ENCODE data around the gene ATP1B1. TPM values are rescaled to one million over a fixed set of nuclear protein-coding genes. Genes with fewer than 3 reads are reported as not detected.

ATP1B1 gene
- total and polyA plus RNA-seq, 2 of the 13 experiments (the other 11 are each of a cell fraction or from before 2014, with no cell fraction given) = 134 to 135 TPM

DNA sequence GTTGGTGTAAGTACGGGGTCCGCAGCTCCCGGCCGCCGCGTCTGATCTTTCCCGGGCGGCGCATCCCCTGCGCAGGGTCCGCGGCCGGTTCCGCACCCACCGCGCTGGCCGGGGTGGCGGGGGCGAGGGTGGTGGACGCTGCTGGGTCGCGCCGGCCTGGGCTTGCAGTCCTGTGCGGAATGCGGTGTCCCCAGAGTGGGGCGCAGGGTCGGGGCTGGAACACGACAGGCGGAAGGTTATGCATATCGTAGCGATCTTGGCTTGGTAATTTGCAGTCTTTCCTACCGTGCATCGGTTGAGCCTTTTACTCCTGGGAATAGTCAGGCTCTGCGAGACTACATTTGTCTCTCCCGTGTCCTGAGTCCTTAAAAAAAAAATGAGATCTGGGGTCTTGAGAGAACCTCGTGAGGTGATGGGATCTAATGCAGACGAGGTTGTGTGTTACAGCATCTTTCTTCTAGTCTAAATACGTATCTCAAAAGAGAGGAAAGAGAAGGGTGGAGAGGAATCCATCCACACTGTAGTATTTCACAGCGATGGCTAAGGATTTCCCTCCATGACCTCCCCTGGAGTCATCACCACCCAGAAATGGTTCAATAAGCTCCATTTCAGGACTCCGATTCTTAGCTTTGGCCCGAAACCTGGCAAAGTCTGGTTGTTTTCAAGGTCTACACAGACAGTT is 572 bp downstream of the ATP1B1 start (continued):
- TF ChIP-seq, protein P1, sequence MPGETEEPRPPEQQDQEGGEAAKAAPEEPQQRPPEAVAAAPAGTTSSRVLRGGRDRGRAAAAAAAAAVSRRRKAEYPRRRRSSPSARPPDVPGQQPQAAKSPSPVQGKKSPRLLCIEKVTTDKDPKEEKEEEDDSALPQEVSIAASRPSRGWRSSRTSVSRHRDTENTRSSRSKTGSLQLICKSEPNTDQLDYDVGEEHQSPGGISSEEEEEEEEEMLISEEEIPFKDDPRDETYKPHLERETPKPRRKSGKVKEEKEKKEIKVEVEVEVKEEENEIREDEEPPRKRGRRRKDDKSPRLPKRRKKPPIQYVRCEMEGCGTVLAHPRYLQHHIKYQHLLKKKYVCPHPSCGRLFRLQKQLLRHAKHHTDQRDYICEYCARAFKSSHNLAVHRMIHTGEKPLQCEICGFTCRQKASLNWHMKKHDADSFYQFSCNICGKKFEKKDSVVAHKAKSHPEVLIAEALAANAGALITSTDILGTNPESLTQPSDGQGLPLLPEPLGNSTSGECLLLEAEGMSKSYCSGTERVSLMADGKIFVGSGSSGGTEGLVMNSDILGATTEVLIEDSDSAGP (CRISPR knock-in tag; IDR thresholded peaks at IDR 0.05; ENCODE audit: borderline replicate concordance) = 0 out of 2 replicates have a peak, but pooled peaks have one; percentile 18
- TF ChIP-seq ZNF101 (CRISPR knock-in tag; IDR thresholded peaks at IDR 0.05; ENCODE audit: borderline replicate concordance, low read depth) (no peak), HMGXB4 (CRISPR knock-in tag; IDR thresholded peaks at IDR 0.05; ENCODE audit: borderline replicate concordance in 1 of 2, low read depth in 1 of 2) (peak in 1 of 2 experiments; percentile 44; a peak in 1 of 4 replicates), TARDBP (CRISPR knock-in tag; IDR thresholded peaks at IDR 0.05) (no peak), NBN (conservative IDR thresholded peaks at IDR 0.05) (no peak), KAT7 (CRISPR knock-in tag; IDR thresholded peaks at IDR 0.05; ENCODE audit: borderline replicate concordance) (peak; percentile 39; the same call in 1 of the 2 replicates), ZNF850 (CRISPR knock-in tag; conservative IDR thresholded peaks at IDR 0.05) (no peak), CBX5 (CRISPR knock-in tag; IDR thresholded peaks at IDR 0.05; ENCODE audit: borderline replicate concordance) (no peak), TOPORS (CRISPR knock-in tag; IDR thresholded peaks at IDR 0.05) (no peak), STAG1 (CRISPR knock-in tag; IDR thresholded peaks at IDR 0.05) (0 out of 2 replicates have a peak, but pooled peaks have one; percentile 10), ZFP41 (CRISPR knock-in tag; IDR thresholded peaks at IDR 0.05; ENCODE audit: borderline replicate concordance) (no peak), POLR2A (IDR thresholded peaks at IDR 0.05; ENCODE audit: insufficient read depth in 1 of 2, low read depth in 2 of 2, low read length in 2 of 2) (peak in 1 of 2 experiments; percentile 21; a peak in 1 of 4 replicates), SRSF1 (optimal IDR thresholded peaks at IDR 0.05; ENCODE audit: low read depth, low read length) (peak; percentile 7), ATF4 (CRISPR knock-in tag; IDR thresholded peaks at IDR 0.05) (no peak), IRX3 (CRISPR knock-in tag; IDR thresholded peaks at IDR 0.05; ENCODE audit: borderline replicate concordance, low read depth) (peak; percentile 4; the same call in 1 of the 2 replicates), ZC3H4 (CRISPR knock-in tag; IDR thresholded peaks at IDR 0.05; ENCODE audit: borderline replicate concordance) (peak; percentile 39; the same call in 1 of the 2 replicates), ZFY (CRISPR knock-in tag; IDR thresholded peaks at IDR 0.05) (0 out of 2 replicates have a peak, but pooled peaks have one; percentile 4), ZNF160 (CRISPR knock-in tag; IDR thresholded peaks at IDR 0.05) (no peak), SP2 (CRISPR knock-in tag; IDR thresholded peaks at IDR 0.05) (0 out of 2 replicates have a peak, but pooled peaks have one; percentile 19), PRMT3 (CRISPR knock-in tag; IDR thresholded peaks at IDR 0.05; ENCODE audit: borderline replicate concordance, low read depth) (no peak)
